Left lung (tissue), 10 donors: ENCODE data around the gene TBCC. TPM values are rescaled to one million over a fixed set of nuclear protein-coding genes. Genes with fewer than 3 reads are reported as not detected.

Source experiments
- ATAC-seq: fragments of 200-7000 bp; cut with Tn5 transposase; one replicate; pipeline ENCODE4 v1.9.1; 2020; ENCODE audit warnings: moderate library complexity
- DNase-seq, 4 donors: peaks; one replicate each; pipeline ENCODE4 v3.0.0-alpha.2; 2013 to 2020
- H3K27ac ChIP-seq, 2 donors: fragments of 200-600 bp; sonication (generic) in 1 of 2; one replicate each; pipeline versions ENCODE4 v1.5.0 to v1.8.0; 2020 to 2021
- H3K27me3 ChIP-seq, 2 donors: fragments of 200-600 bp; sonication (generic) in 1 of 2; one replicate each; pipeline versions ENCODE4 v1.5.0 to v1.8.0; 2020 to 2021
- H3K36me3 ChIP-seq, 2 donors: fragments of 200-600 bp; sonication (generic) in 1 of 2; one replicate each; pipeline versions ENCODE4 v1.5.0 to v1.8.0; 2020 to 2021
- H3K4me1 ChIP-seq, 2 donors: fragments of 200-600 bp; one replicate each; pipeline ENCODE4 v1.8.0; 2021
- H3K4me3 ChIP-seq, 2 donors: fragments of 200-600 bp; sonication (generic) in 1 of 2; one replicate each; pipeline versions ENCODE4 v1.5.0 to v1.8.0; 2020 to 2021; ENCODE audit warnings: mild to moderate bottlenecking in 1 of 2
- H3K9me3 ChIP-seq, 2 donors: fragments of 200-600 bp; sonication (generic) in 1 of 2; one replicate each; pipeline versions ENCODE4 v1.5.0 to v1.8.0; 2020 to 2021
- CTCF ChIP-seq, 2 donors: fragments of 200-600 bp; sonication (generic) in 1 of 2; IDR thresholded peaks; one replicate each; pipeline versions ENCODE4 v1.5.0 to v1.8.0; 2021; ENCODE audit warnings: antibody characterized with exemption in 2 of 2
- intact Hi-C, 2 donors: fragments of 100-400 bp; cut with DNase I; formaldehyde crosslinking; loops; one replicate each; pipeline versions ENCODE4 v1.11.2 to v1.14.2; 2022
- polyA plus RNA-seq, 6 donors: library from polyadenylated mRNA; unstranded; fragments of 120-200 nt; gene quantifications; one replicate each; pipeline ENCODE4 v1.2.1, GENCODE V29; 2013; ENCODE audit not compliant: insufficient read length in 6 of 6
- total RNA-seq, 2 donors: library from RNA; stranded (reverse); fragmentation: NEBNext Ultra II Directional; extraction: Animal tissue kit (Norgen Biotek cat#: 25700); gene quantifications; one replicate each; pipeline ENCODE4 v1.2.1, GENCODE V29; 2021
- donor health status: DM: no; HTN: yes; CAD: no.
- donor health status: DM: no; HTN: no; CAD: no.

Gene TBCC
- total and polyA plus RNA-seq, 8 donors = 15.6 to 20.4 (median 18.3) TPM

GRCh38 chr6:42783876-42784642 is 38.2 kb upstream of the TBCC start:
- intact Hi-C loops = no loop called here
- Histone ChIP-seq H3K27me3 (no peaks in the 10 kb centered on the region), H3K4me1 (peaks cover 27 to 59% of the 10 kb centered on the region in 2 donors), H3K27ac (peak overlapping the region; percentile 100), H3K36me3 (no peaks in the 10 kb centered on the region), H3K9me3 (no peaks in the 10 kb centered on the region), H3K4me3 (peak overlapping the region; percentile 63 to 73)
- no peak for ATAC-seq
- DNase-seq = peak in 1 of 4 donors; percentile 29
- no peak for TF ChIP-seq CTCF (IDR thresholded peaks at IDR 0.05)

GRCh38 chr6:42783177-42783875 is 37.4 kb upstream of the TBCC start:
- Histone ChIP-seq H3K27me3 (no peaks in the 10 kb centered on the region), H3K9me3 (no peaks in the 10 kb centered on the region), H3K27ac (peak overlapping the region; percentile 100), H3K4me3 (peak overlapping the region; percentile 63 to 73), H3K4me1 (peaks cover 27 to 52% of the 10 kb centered on the region in 2 donors), H3K36me3 (no peaks in the 10 kb centered on the region)
- ATAC-seq (peak; percentile 68), DNase-seq (peak; percentile 70 to 92 (median 91))
- TF ChIP-seq CTCF (IDR thresholded peaks at IDR 0.05) = no peak
- intact Hi-C loops = no loop called here

GRCh38 chr6:42782689-42783176 is 36.8 kb upstream of the TBCC start:
- peak; percentile 63 for ATAC-seq
- Histone ChIP-seq H3K4me1 (peaks cover 27 to 46% of the 10 kb centered on the region in 2 donors), H3K27ac (peak overlapping the region; percentile 100), H3K27me3 (no peaks in the 10 kb centered on the region), H3K9me3 (no peaks in the 10 kb centered on the region), H3K36me3 (no peaks in the 10 kb centered on the region), H3K4me3 (peak overlapping the region; percentile 63 to 73)
- no peak for TF ChIP-seq CTCF (IDR thresholded peaks at IDR 0.05)
- peak; percentile 77 to 90 (median 84) for DNase-seq
- intact Hi-C loops = no loop called here

GRCh38 chr6:42781796-42782688 is 36.1 kb upstream of the TBCC start, which contains the start of gene BICRAL:
Gene BICRAL (plus strand): TSS chr6:42782052. CDS start chr6:42822023, 39,971 bp downstream.
- ATAC-seq (peak; percentile 22), DNase-seq (peak; percentile 68 to 92 (median 83))
- no peaks in the 10 kb centered on the region for H3K27me3 ChIP-seq
- H3K36me3 ChIP-seq = no peaks in the 10 kb centered on the region
- no peaks in the 10 kb centered on the region for H3K9me3 ChIP-seq
- TF ChIP-seq CTCF (IDR thresholded peaks at IDR 0.05) = no peak
- H3K4me3 ChIP-seq = peak within 1 kb of the TSS; percentile 63 to 73
- peaks cover 26 to 47% of the 10 kb centered on the region in 2 donors for H3K4me1 ChIP-seq
- H3K27ac ChIP-seq = peak within 1 kb of the TSS; percentile 100
- intact Hi-C loops = no loop called here
